Transverse colon (tissue), 4 donors: ENCODE data around the gene ANAPC7. TPM values are rescaled to one million over a fixed set of nuclear protein-coding genes. Genes with fewer than 3 reads are reported as not detected.

Experiments
- DNase-seq: peaks from one replicate; pipeline ENCODE4 v3.0.0-alpha.2; 2019
- H3K27ac ChIP-seq, 4 donors: fragments of 200-600 bp; sonication (generic); 2 replicates each; pipeline ENCODE4 v1.5.1; 2016 to 2018; ENCODE audit warnings: inconsistent platforms in 4 of 4
- H3K27me3 ChIP-seq: fragments of 200-600 bp; sonication (generic); 2 replicates; pipeline ENCODE4 v1.5.1; 2017; ENCODE audit warnings: inconsistent platforms
- H3K36me3 ChIP-seq, 4 donors: fragments of 200-600 bp; sonication (generic); 2 replicates each; pipeline ENCODE4 v1.5.1; 2017 to 2019; ENCODE audit warnings: inconsistent platforms in 4 of 4
- H3K4me1 ChIP-seq, 4 donors: fragments of 200-600 bp; sonication (generic); 2 replicates each; pipeline ENCODE4 v1.5.1; 2017 to 2020; ENCODE audit warnings: inconsistent platforms in 4 of 4
- H3K4me3 ChIP-seq, 4 donors: fragments of 200-600 bp; sonication (generic); 1 replicate in 1 of 4; 2 replicates in 3 of 4; pipeline versions ENCODE4 v1.5.1 to v1.6.1; 2017 to 2019; ENCODE audit warnings: inconsistent platforms in 4 of 4
- H3K9me3 ChIP-seq, 2 donors: fragments of 200-600 bp; sonication (generic); 2 replicates each; pipeline ENCODE4 v1.5.1; 2017 to 2019; ENCODE audit warnings: inconsistent platforms in 2 of 2
- EP300 ChIP-seq: sonication (generic); formaldehyde crosslinking; IDR thresholded peaks from one replicate; pipeline ENCODE4 v1.6.1; 2017; ENCODE audit warnings: antibody characterized with exemption, low read depth
- POLR2A ChIP-seq: fragments of 450-650 bp; IDR thresholded peaks from one replicate; pipeline ENCODE4 v1.6.1; 2016; ENCODE audit warnings: antibody characterized with exemption, mild to moderate bottlenecking, moderate library complexity
- POLR2AphosphoS5 ChIP-seq, 3 donors: sonication (generic); formaldehyde crosslinking; IDR thresholded peaks; one replicate each; pipeline ENCODE4 v1.6.1; 2016; ENCODE audit warnings: antibody characterized with exemption in 3 of 3
- WGBS, 2 donors: methylation state at CpG; one replicate each; pipeline ENCODE4 v1.1.5; 2018; ENCODE audit warnings: low coverage in 1 of 2; 5-methylcytosine and 5-hydroxymethylcytosine counted together
- in situ Hi-C, 4 donors: fragments of 200-750 bp; cut with MboI; loops; one replicate each; pipeline versions ENCODE4 v1.15.0 to v1.15.1; 2017; ENCODE audit warnings: low sequenced_read_pairs in 3 of 4, low pct_ligation_motif_present in 1 of 4, low pct_unique_long_range_greater_than_20kb in 1 of 4
- intact Hi-C: fragments of 100-400 bp; cut with DNase I; formaldehyde crosslinking; loops from one replicate; pipeline ENCODE4 v1.15.1; 2023; ENCODE audit warnings: low total_unique reads
- total RNA-seq, 4 donors: library from RNA; depleted of rRNA; stranded (reverse); fragments of >200 nt; gene quantifications; one replicate each; pipeline ENCODE4 v1.1.0, GENCODE V29; 2016
- TF ChIP-seq, protein P1 (sequence below), 5 experiments: fragments of 200-600 bp in 3 of 5; fragments of 450-650 bp in 2 of 5; sonication (generic) in 3 of 5; IDR thresholded peaks; 1 replicate in 2 of 5; 2 replicates in 3 of 5; pipeline ENCODE4 v1.5.1; 2016 to 2017; ENCODE audit warnings: antibody characterized with exemption in 5 of 5, inconsistent platforms in 3 of 5, mild to moderate bottlenecking in 2 of 5, moderate library complexity in 1 of 5

Gene ANAPC7
- total RNA-seq, 4 donors from 2014 or later, result 16.8 to 127 (median 31.4) TPM

GRCh38 chr12:110353211-110353965 lies 50.1 kb downstream of the ANAPC7 start:
- H3K4me1 ChIP-seq, result peaks cover 0 to 6% (median 0%) of the 10 kb centered on the region in 4 donors
- H3K36me3 ChIP-seq, result peaks cover 0 to 9% (median 2%) of the 10 kb centered on the region in 4 donors
- H3K27ac ChIP-seq, result no peak overlapping the region
- intact Hi-C loops, result no loop called here
- no peaks in the 10 kb centered on the region for H3K9me3 ChIP-seq
- H3K4me3 ChIP-seq, result no peak overlapping the region
- in situ Hi-C loops, result no loop called here
- DNase-seq, result no peak
- TF ChIP-seq, protein P1, sequence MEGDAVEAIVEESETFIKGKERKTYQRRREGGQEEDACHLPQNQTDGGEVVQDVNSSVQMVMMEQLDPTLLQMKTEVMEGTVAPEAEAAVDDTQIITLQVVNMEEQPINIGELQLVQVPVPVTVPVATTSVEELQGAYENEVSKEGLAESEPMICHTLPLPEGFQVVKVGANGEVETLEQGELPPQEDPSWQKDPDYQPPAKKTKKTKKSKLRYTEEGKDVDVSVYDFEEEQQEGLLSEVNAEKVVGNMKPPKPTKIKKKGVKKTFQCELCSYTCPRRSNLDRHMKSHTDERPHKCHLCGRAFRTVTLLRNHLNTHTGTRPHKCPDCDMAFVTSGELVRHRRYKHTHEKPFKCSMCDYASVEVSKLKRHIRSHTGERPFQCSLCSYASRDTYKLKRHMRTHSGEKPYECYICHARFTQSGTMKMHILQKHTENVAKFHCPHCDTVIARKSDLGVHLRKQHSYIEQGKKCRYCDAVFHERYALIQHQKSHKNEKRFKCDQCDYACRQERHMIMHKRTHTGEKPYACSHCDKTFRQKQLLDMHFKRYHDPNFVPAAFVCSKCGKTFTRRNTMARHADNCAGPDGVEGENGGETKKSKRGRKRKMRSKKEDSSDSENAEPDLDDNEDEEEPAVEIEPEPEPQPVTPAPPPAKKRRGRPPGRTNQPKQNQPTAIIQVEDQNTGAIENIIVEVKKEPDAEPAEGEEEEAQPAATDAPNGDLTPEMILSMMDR (IDR thresholded peaks at IDR 0.05), result no peak
- TF ChIP-seq POLR2AphosphoS5 (IDR thresholded peaks at IDR 0.05) (no peak), POLR2A (no peak), EP300 (no peak)
- no peaks in the 10 kb centered on the region for H3K27me3 ChIP-seq
- 61 to 77% methylated on average over 11 to 13 of the region's 13 CpGs for WGBS, 2 donors

DNA sequence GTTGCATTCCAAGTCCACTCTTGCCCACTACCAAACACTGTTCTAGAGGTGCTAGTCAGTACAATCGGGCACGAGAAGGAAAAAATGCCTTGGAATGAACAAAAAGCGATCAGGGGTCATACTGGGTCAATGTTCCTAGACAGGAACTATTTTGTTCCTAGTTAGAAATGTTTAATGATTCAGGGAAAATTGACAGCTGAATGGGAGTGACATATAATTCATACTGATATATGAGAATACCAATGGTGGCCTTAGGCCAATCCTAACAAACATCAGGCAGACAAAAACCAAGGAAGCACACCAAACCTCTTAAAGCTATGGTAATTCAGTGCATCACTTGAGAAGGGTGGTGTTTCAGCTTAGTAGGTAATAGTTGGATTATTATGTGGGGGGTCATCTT lies 51.1 kb downstream of the ANAPC7 start:
- H3K4me3 ChIP-seq, result no peak overlapping the region
- 85 to 89% methylated on average over 3 of the region's 3 CpGs for WGBS, 2 donors
- peaks cover 0 to 6% (median 0%) of the 10 kb centered on the region in 4 donors for H3K4me1 ChIP-seq
- peaks cover 0 to 12% (median 8%) of the 10 kb centered on the region in 4 donors for H3K36me3 ChIP-seq
- DNase-seq, result no peak
- H3K27me3 ChIP-seq, result no peaks in the 10 kb centered on the region
- in situ Hi-C loops (no loop called here), intact Hi-C loops (no loop called here)
- TF ChIP-seq EP300, result no peak
- TF ChIP-seq POLR2AphosphoS5 (IDR thresholded peaks at IDR 0.05), result no peak
- TF ChIP-seq, protein P1 (IDR thresholded peaks at IDR 0.05), result no peak
- TF ChIP-seq POLR2A, result no peak
- no peak overlapping the region for H3K27ac ChIP-seq
- H3K9me3 ChIP-seq, result no peaks in the 10 kb centered on the region

DNA sequence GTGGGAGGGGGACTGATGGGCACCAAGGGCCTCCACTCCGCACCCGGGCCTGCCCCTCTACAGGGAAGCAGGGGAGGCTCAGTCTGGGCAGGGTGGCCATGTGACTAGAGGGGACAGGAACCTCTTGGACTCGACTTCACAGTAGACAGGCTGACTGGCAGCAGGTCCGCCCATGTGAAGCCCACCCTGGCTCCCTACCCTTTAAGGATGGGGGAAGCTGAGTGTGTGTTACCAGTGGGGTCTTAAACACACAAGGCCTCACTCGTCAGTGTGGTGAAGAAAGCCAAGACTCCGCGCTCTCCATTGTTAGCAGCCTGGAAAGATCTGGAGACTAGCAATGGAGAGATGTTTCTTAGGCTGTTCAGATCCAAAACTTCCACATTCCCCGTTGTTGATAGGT lies 52.4 kb downstream of the ANAPC7 start:
- Histone ChIP-seq H3K27me3 (no peaks in the 10 kb centered on the region), H3K9me3 (no peaks in the 10 kb centered on the region), H3K4me3 (no peak overlapping the region), H3K4me1 (peaks cover 0 to 6% (median 0%) of the 10 kb centered on the region in 4 donors), H3K36me3 (peaks cover 0 to 22% (median 9%) of the 10 kb centered on the region in 4 donors), H3K27ac (no peak overlapping the region)
- intact Hi-C loops, result no loop called here
- in situ Hi-C loops, result no loop called here
- 96% methylated on average over 8 of the region's 8 CpGs; no CpG with 5 or more reads in 1 of the 2 donors for WGBS, 2 donors
- no peak for DNase-seq
- TF ChIP-seq POLR2AphosphoS5 (IDR thresholded peaks at IDR 0.05), result no peak
- no peak for TF ChIP-seq EP300
- TF ChIP-seq, protein P1 (IDR thresholded peaks at IDR 0.05), result no peak

DNA sequence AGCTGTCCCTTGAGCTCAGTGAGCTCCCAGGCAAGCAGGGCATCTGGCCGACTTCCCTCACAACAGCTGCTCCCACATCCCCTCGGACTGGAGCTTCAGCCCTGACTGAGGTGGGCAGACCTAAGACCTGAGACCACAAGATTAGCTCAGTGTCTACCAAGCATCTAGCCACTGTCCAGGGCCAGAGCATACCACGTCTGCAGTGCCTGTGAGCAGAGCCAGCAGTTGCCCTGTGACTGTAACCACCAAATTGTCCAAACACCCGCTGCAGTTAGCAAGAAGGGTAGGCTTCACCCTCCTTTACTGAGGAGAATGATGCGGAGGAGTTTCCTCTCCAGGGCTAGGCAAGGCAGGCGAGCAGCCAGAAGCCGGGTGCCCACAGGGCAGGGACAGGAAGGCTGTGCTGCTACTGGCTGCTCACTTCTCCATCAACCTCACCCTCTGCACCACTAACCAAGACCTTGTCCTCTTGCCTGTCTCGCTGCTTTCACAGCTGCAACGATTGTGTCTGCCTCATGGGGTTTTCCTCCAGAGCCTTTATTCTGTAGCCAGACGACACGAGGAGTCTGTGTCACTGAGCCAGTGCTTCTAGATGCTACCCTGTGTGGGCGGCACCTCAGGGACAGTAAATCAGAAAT lies 53.9 kb downstream of the ANAPC7 start:
- no peak for DNase-seq
- Histone ChIP-seq H3K9me3 (no peaks in the 10 kb centered on the region), H3K27ac (no peak overlapping the region), H3K4me3 (no peak overlapping the region), H3K27me3 (no peaks in the 10 kb centered on the region), H3K36me3 (peaks cover 0 to 37% (median 17%) of the 10 kb centered on the region in 4 donors), H3K4me1 (peaks cover 0 to 2% (median 0%) of the 10 kb centered on the region in 4 donors)
- TF ChIP-seq, protein P1 (IDR thresholded peaks at IDR 0.05), result no peak
- peak in 1 of 3 donors; percentile 30 for TF ChIP-seq POLR2AphosphoS5 (IDR thresholded peaks at IDR 0.05)
- no peak for TF ChIP-seq EP300
- no peak for TF ChIP-seq POLR2A
- 59 to 100% methylated on average over 1 to 12 of the region's 12 CpGs for WGBS, 2 donors
- intact Hi-C loops, result no loop called here
- in situ Hi-C loops, result no loop called here
